ENCODE measurements around the gene FAM53A.

- no peak for TF ChIP-seq CTCF (IDR thresholded peaks at IDR 0.05)
- no peak for TF ChIP-seq ZFX (IDR thresholded peaks at IDR 0.05; ENCODE audit: borderline replicate concordance)
Measured at GRCh38 chr4:1713003-1713851, 29.1 kb upstream of the FAM53A start.
